Duodenal mucosa (tissue), 2 donors: ENCODE measurements around the gene GSG1L.

Experiments used
- H3K27ac ChIP-seq: one replicate; pipeline ENCODE4 v1.7.0; 2013; ENCODE audit warnings: low read depth, low read length
- H3K27me3 ChIP-seq, 2 donors: one replicate each; pipeline ENCODE4 v1.7.0; 2013; ENCODE audit warnings: low read length in 2 of 2, control low read depth in 1 of 2; ENCODE audit not compliant: insufficient read depth in 2 of 2, control insufficient read depth in 1 of 2
- H3K36me3 ChIP-seq, 2 donors: one replicate each; pipeline ENCODE4 v1.7.0; 2013; ENCODE audit warnings: low read length in 2 of 2, control low read depth in 1 of 2; ENCODE audit not compliant: insufficient read depth in 2 of 2, control insufficient read depth in 1 of 2
- H3K4me1 ChIP-seq, 2 donors: one replicate each; pipeline ENCODE4 v1.7.0; 2013; ENCODE audit warnings: low read length in 2 of 2, control low read depth in 1 of 2; ENCODE audit not compliant: insufficient read depth in 2 of 2, control insufficient read depth in 1 of 2
- H3K4me3 ChIP-seq, 2 donors: one replicate each; pipeline ENCODE4 v1.7.0; 2013; ENCODE audit warnings: low read length in 2 of 2, low read depth in 1 of 2
- H3K9ac ChIP-seq, 2 donors: one replicate each; pipeline ENCODE4 v1.7.0; 2013; ENCODE audit warnings: low read length in 2 of 2, low read depth in 1 of 2
- H3K9me3 ChIP-seq, 2 donors: one replicate each; pipeline ENCODE4 v1.7.0; 2013; ENCODE audit warnings: low read length in 2 of 2, control low read depth in 1 of 2; ENCODE audit not compliant: control insufficient read depth in 1 of 2

The GSG1L gene

DNA sequence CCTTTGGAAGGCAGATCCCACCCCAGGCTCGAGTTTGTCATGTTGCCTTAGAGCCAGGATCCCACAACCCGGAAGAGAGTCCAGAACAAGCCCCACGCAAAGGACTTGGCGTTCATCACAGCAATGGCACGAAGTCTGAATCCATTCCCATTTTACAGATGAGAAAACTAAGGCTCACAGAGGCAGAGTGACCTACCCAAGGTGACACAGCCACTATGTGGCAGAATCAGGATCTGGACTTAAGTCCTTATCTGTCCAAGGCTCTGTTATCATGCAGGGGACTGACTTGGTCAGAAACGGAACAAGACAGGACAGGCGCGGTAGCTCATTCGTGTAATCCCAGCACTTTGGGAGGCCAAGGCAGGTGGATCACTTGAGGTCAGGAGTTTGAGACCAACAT lies 86.5 kb downstream of the GSG1L start:
- Histone ChIP-seq H3K27me3 (no peaks in the 10 kb centered on the region), H3K9me3 (no peaks in the 10 kb centered on the region), H3K9ac (no peak overlapping the region), H3K4me1 (no peaks in the 10 kb centered on the region), H3K4me3 (no peak overlapping the region), H3K36me3 (no peaks in the 10 kb centered on the region), H3K27ac (no peak overlapping the region)

DNA sequence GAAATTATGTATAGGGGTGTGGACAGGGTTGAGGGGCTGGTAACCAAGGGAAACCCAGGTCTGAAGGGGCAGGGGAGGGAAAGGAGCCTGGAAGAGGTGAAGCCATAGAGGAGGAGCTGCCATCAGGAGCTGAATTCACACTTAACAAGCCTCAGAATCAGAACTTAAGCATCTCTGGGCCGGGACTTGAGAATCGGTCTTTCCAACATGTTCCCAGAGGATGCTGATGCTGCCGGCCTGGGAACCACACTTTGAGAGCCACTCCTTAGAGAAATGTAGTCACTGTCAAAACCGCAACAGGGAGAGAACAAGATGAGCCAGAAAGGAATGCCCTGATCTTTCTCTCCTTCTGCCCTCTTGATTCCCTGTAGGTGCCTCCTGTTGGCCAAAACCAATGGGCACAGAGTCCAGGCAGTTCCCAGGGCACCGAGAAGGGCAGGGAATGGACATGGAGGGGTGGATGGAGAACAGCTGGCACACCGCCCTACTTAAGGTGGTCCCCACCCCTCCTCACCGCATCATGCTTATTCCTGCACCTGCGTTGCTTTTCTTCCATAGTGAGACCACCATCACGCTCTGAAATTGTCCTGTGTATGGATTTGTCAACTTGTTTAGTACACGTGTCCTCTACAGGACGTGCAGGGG lies 88.5 kb downstream of the GSG1L start:
- no peaks in the 10 kb centered on the region for H3K9me3 ChIP-seq
- H3K9ac ChIP-seq: no peak overlapping the region
- no peaks in the 10 kb centered on the region for H3K36me3 ChIP-seq
- H3K27ac ChIP-seq: no peak overlapping the region
- no peak overlapping the region for H3K4me3 ChIP-seq
- no peaks in the 10 kb centered on the region for H3K4me1 ChIP-seq
- no peaks in the 10 kb centered on the region for H3K27me3 ChIP-seq

DNA sequence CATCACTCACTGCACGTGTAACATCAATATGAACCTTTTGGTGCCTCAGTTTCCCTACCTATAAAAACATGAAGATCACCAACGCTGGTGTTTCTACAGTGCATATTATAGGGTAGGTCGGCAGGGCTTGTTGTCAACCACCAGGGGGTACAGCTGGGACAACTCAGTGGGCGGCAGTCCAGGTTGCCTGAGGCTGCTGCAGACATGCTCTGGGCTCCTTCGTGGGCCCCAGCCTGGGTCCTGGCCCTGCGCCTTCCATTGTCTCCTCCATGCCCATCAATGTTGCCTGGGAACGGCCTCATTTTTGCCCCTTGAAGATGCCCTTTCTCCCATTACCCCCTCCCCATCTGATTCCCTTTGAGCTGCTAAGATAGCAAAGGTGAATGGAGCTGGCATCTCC lies 89.8 kb downstream of the GSG1L start:
- Histone ChIP-seq H3K4me1 (no peaks in the 10 kb centered on the region), H3K9ac (no peak overlapping the region), H3K27ac (no peak overlapping the region), H3K27me3 (no peaks in the 10 kb centered on the region), H3K9me3 (no peaks in the 10 kb centered on the region), H3K36me3 (no peaks in the 10 kb centered on the region), H3K4me3 (no peak overlapping the region)

DNA sequence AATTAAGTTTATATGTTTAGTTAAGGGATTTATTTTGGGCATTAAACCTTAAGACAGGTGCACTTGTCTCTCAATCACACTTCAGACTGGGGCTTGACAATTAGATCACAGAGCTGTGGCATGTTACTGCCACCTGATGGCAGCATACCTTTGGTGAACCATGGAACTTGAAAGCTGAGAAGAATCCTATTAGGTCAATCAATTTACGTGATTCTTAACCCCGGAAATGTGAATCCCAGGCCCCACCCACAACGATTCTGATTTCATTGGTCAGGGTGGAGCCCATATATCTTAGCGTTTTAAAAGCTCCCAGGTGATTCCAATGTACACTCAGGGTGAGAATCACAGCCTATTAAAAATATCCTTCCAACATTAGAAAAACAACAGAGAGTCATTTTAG lies 91.0 kb downstream of the GSG1L start:
- Histone ChIP-seq H3K9me3 (no peaks in the 10 kb centered on the region), H3K4me3 (no peak overlapping the region), H3K27me3 (no peaks in the 10 kb centered on the region), H3K9ac (no peak overlapping the region), H3K36me3 (no peaks in the 10 kb centered on the region), H3K4me1 (no peaks in the 10 kb centered on the region), H3K27ac (no peak overlapping the region)

DNA sequence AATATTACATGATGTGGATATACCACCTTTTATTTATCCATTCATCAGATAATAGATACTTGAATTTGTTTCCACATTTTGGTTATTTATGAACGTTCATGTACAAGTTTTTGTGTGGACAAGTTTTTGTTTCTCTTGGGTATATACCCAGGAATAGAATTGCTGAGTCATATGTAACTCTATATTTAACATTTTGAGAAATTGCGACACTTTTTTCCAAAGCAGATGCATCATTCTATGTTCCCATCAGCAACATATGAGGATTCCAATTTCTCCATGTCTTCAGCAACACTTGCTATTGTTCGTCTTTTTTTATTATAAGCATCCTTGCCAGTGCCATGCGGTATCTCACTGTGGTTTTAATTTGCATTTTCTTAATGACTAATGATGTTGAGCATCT lies 93.9 kb downstream of the GSG1L start:
- Histone ChIP-seq H3K4me3 (no peak overlapping the region), H3K9ac (no peak overlapping the region), H3K27me3 (no peaks in the 10 kb centered on the region), H3K9me3 (no peaks in the 10 kb centered on the region), H3K27ac (no peak overlapping the region), H3K4me1 (no peaks in the 10 kb centered on the region), H3K36me3 (no peaks in the 10 kb centered on the region)

DNA sequence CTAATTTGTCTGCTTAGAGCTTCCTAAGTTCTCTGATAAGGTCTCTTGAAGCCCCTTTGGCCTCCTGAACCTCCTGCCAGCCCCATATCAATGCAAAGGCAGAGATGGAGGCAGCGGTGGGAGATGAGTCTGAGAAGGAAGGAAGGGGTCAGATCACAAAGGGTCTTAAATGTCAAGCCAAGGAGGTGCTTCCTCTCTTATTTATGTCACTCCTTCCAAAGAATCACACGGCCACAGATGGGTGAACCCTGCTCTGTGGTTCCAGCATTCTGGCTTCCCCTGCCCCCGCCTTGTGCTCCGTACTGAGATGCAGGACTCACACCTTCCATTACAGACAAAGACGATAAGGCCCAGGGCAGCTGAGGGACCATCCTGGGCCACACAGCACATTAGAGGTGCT lies 96.3 kb downstream of the GSG1L start:
- Histone ChIP-seq H3K4me3 (no peak overlapping the region), H3K4me1 (no peaks in the 10 kb centered on the region), H3K27me3 (no peaks in the 10 kb centered on the region)

DNA sequence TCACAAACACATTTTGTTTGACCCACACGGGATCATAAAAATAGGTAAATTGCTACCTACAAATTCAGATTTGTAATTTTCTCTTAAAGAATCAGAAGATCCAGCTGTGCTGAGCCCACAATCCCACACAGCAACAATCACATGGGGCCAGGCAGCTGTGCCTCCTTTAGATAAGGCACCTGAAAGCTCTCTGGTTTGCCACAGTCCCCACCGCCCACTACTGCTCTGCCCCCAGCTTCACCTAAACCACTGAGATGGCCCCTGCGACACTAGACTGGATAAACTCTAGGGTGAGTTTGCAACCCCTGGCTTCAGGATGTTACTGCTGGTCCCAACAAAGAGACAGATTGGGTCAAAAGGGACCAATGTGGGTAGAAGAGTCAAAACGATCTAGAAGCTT lies 96.8 kb downstream of the GSG1L start:
- H3K4me3 ChIP-seq: no peak overlapping the region
- H3K9me3 ChIP-seq: no peaks in the 10 kb centered on the region
- H3K27ac ChIP-seq: no peak overlapping the region
- no peaks in the 10 kb centered on the region for H3K27me3 ChIP-seq
- no peaks in the 10 kb centered on the region for H3K4me1 ChIP-seq
- no peak overlapping the region for H3K9ac ChIP-seq
- no peaks in the 10 kb centered on the region for H3K36me3 ChIP-seq

More for the DNA sequence above, 96.3 kb downstream of the GSG1L start:
- Histone ChIP-seq H3K9ac (no peak overlapping the region), H3K9me3 (no peaks in the 10 kb centered on the region), H3K36me3 (no peaks in the 10 kb centered on the region), H3K27ac (no peak overlapping the region)

DNA sequence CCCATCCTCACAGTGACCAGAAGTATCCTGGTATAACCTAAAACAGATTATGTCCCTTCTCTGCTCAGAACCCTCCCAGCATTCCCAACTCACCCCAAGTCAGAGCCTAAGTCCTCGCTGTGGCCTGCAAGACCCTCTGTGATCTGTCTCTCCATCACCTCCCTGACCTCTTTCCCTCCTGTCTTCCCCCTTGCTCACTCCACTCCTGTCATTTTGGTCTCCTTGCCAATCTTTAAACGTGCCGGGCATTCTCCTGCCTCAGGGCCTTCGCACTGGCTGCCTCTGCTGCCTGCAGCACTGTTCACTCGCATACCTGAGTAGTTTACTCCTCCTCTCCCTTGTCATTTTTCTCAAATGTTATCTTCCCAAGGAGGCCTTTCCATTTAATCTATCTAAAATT lies 97.7 kb downstream of the GSG1L start:
- Histone ChIP-seq H3K27me3 (no peaks in the 10 kb centered on the region), H3K4me3 (no peak overlapping the region), H3K9me3 (no peaks in the 10 kb centered on the region), H3K4me1 (no peaks in the 10 kb centered on the region), H3K9ac (no peak overlapping the region), H3K27ac (no peak overlapping the region), H3K36me3 (no peaks in the 10 kb centered on the region)

DNA sequence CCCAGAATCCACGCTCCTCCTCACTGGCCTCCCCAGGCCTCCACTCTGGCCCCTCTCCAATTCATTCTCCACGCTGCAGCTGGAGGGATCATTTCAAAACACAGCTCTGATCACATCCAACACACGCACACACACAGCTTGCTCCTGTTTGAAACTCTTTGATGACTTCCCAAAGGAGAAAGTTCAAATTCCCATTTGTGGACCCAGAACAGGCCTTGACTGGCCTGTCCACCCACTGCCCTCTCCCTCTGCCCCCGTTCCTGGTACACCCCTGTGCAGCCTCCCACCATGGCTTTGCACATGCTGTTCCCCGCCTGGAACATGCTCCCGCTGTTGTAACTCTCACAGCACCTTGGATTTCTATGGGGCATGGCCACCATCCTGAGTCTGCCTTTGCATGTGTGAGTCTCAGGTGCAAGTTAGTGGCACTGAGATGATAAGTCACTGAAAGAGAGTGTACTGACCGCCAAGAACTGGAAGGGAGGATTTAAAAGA lies 100.0 kb downstream of the GSG1L start:
- no peak overlapping the region for H3K9ac ChIP-seq
- no peak overlapping the region for H3K4me3 ChIP-seq
- H3K36me3 ChIP-seq: no peaks in the 10 kb centered on the region
- H3K9me3 ChIP-seq: no peaks in the 10 kb centered on the region
- H3K27me3 ChIP-seq: no peaks in the 10 kb centered on the region
- no peaks in the 10 kb centered on the region for H3K4me1 ChIP-seq
- H3K27ac ChIP-seq: no peak overlapping the region

DNA sequence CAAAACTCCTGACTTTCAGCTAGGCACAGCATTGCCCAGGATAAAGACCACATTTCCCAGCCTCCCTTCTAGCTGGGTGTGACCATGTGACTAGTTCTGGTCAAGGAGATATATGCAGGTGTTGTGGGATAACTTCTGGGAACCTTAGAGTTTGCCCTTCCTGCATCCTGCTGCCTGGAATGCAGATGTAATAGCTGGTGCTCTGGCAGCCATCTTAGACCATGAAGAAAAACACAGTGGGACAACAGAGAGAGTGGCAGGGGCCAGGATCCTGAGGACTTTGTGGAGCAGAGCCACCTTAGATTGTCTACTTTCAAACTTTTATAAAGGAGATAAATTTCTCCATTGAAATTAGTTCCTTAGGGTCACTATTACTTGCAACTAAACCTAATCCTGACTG lies 101.3 kb downstream of the GSG1L start:
- Histone ChIP-seq H3K27ac (no peak overlapping the region), H3K36me3 (no peaks in the 10 kb centered on the region), H3K9ac (no peak overlapping the region), H3K27me3 (no peaks in the 10 kb centered on the region), H3K4me3 (no peak overlapping the region), H3K4me1 (no peaks in the 10 kb centered on the region), H3K9me3 (no peaks in the 10 kb centered on the region)

DNA sequence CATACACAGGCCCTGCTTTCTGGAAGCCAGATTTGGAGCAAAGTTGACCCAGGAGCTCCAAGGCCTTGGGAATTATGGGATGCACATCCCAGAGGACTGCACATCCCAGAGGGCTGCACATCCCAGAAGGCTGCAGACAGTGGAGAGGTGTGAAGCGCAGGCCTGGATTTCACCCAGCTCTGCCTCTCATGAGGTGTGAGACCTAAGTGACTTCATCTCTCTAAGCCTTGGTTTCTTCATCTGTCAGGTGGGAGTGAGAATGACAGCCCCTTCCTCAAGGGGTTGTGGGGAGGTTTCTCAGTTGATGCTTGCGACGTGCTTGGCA lies 102.3 kb downstream of the GSG1L start:
- Histone ChIP-seq H3K27ac (no peak overlapping the region), H3K9ac (no peak overlapping the region), H3K36me3 (no peaks in the 10 kb centered on the region), H3K4me1 (no peaks in the 10 kb centered on the region), H3K9me3 (peaks cover 0 to 3% of the 10 kb centered on the region in 2 donors), H3K27me3 (no peaks in the 10 kb centered on the region), H3K4me3 (no peak overlapping the region)
